IPS DF 19.7 (cell line): Measurements from ENCODE around the gene TUBA8.

ENCODE experiments used
- DNase-seq: peaks from one replicate; pipeline ENCODE4 v3.0.0-alpha.2; 2013; ENCODE audit warnings: low read depth, low spot score

The TUBA8 gene

GRCh38 chr22:18077087-18077638 lies 33.4 kb upstream of the TUBA8 start:
- no peak for DNase-seq

- peak; percentile 75 for DNase-seq
Observed at GRCh38 chr22:18077639-18078328, 32.8 kb upstream of the TUBA8 start, which contains the start of gene PEX26. TSS of gene PEX26 (plus strand) at chr22:18077990. CDS start at chr22:18078377, 387 bp downstream.

GRCh38 chr22:18078329-18079041 lies 32.1 kb upstream of the TUBA8 start:
- no peak for DNase-seq

- no peak for DNase-seq
Observed at GRCh38 chr22:18079706-18080233, 30.8 kb upstream of the TUBA8 start.

- DNase-seq: no peak
Observed at GRCh38 chr22:18081416-18081815, 29.2 kb upstream of the TUBA8 start.

GRCh38 chr22:18082467-18082866 lies 28.1 kb upstream of the TUBA8 start:
- DNase-seq: no peak

- DNase-seq: no peak
Observed at GRCh38 chr22:18083406-18083805, 27.2 kb upstream of the TUBA8 start.

GRCh38 chr22:18085188-18085587 lies 25.4 kb upstream of the TUBA8 start:
- no peak for DNase-seq

- DNase-seq: no peak
Observed at GRCh38 chr22:18087350-18087855, 23.2 kb upstream of the TUBA8 start.

GRCh38 chr22:18088825-18089568 lies 21.6 kb upstream of the TUBA8 start:
- DNase-seq: no peak

- DNase-seq: no peak
Observed at GRCh38 chr22:18090286-18090685, 20.3 kb upstream of the TUBA8 start.

- no peak for DNase-seq
Observed at GRCh38 chr22:18091478-18091877, 19.1 kb upstream of the TUBA8 start.

- no peak for DNase-seq
Observed at GRCh38 chr22:18091916-18092526, 18.6 kb upstream of the TUBA8 start.

- no peak for DNase-seq
Observed at GRCh38 chr22:18093661-18094060, 16.9 kb upstream of the TUBA8 start.

GRCh38 chr22:18095101-18095805 lies 15.4 kb upstream of the TUBA8 start:
- DNase-seq: no peak

- DNase-seq: no peak
Observed at GRCh38 chr22:18096823-18097222, 13.8 kb upstream of the TUBA8 start.

- DNase-seq: no peak
Observed at GRCh38 chr22:18100781-18101180, 9.8 kb upstream of the TUBA8 start.

GRCh38 chr22:18101536-18101935 lies 9.1 kb upstream of the TUBA8 start:
- DNase-seq: no peak

- no peak for DNase-seq
Observed at GRCh38 chr22:18103527-18104269, 6.9 kb upstream of the TUBA8 start.

- DNase-seq: no peak
Observed at GRCh38 chr22:18104566-18104965, 6.0 kb upstream of the TUBA8 start.
